Stimulated activated CD4-positive, alpha-beta T cell treated with anti-CD3 and anti-CD28 coated beads, TNF-alpha, amount 100 ng/mL, for 24 hours (primary cell): ENCODE results near the gene SPOCK3.
"Not testable (repeated sequence)": the region's sequence is repeated elsewhere in the genome, so short reads cannot be mapped to it uniquely, and the experiment has no call there.

ENCODE experiments used
- DNase-seq, 3 experiments: peaks; one replicate each; pipeline ENCODE4 v3.0.0-alpha.2; 2020; ENCODE audit warnings: low read depth in 3 of 3

Gene SPOCK3

GRCh38 chr4:166957451-166957850 is 276.8 kb downstream of the SPOCK3 start:
- DNase-seq = no peak

- no peak for DNase-seq
Measured at GRCh38 chr4:166956484-166956883, 277.8 kb downstream of the SPOCK3 start.

GRCh38 chr4:166941629-166942028 is 292.7 kb downstream of the SPOCK3 start:
- no peak for DNase-seq

GRCh38 chr4:166930464-166930863 is 303.8 kb downstream of the SPOCK3 start:
- DNase-seq = no peak

- DNase-seq = no peak
Measured at GRCh38 chr4:166924424-166924823, 309.9 kb downstream of the SPOCK3 start.

- DNase-seq = no peak
Measured at GRCh38 chr4:166913926-166914325, 320.4 kb downstream of the SPOCK3 start.

GRCh38 chr4:166903408-166903807 is 330.9 kb downstream of the SPOCK3 start:
- DNase-seq = no peak

- no peak for DNase-seq
Measured at GRCh38 chr4:166902941-166903340, 331.4 kb downstream of the SPOCK3 start.

- no peak for DNase-seq
Measured at GRCh38 chr4:166896254-166896653, 338.0 kb downstream of the SPOCK3 start.

- no peak for DNase-seq
Measured at GRCh38 chr4:166895771-166896170, 338.5 kb downstream of the SPOCK3 start.

- no peak for DNase-seq
Measured at GRCh38 chr4:166887457-166887856, 346.8 kb downstream of the SPOCK3 start.

- DNase-seq = no peak
Measured at GRCh38 chr4:166886718-166887117, 347.6 kb downstream of the SPOCK3 start.

GRCh38 chr4:166882221-166882620 is 352.1 kb downstream of the SPOCK3 start:
- no peak for DNase-seq

- no peak for DNase-seq
Measured at GRCh38 chr4:166875821-166876220, 358.5 kb downstream of the SPOCK3 start.

GRCh38 chr4:166862032-166862431 is 372.3 kb downstream of the SPOCK3 start:
- DNase-seq = no peak

GRCh38 chr4:166850398-166850797 is 383.9 kb downstream of the SPOCK3 start:
- not testable (repeated sequence) for DNase-seq

- no peak for DNase-seq
Measured at GRCh38 chr4:166846939-166847338, 387.4 kb downstream of the SPOCK3 start.

GRCh38 chr4:166842795-166843261 is 391.5 kb downstream of the SPOCK3 start:
- DNase-seq = no peak

- no peak for DNase-seq
Measured at GRCh38 chr4:166839615-166840251, 394.6 kb downstream of the SPOCK3 start.

- no peak for DNase-seq
Measured at GRCh38 chr4:166838975-166839614, 395.2 kb downstream of the SPOCK3 start.

- no peak for DNase-seq
Measured at GRCh38 chr4:166836865-166837264, 397.4 kb downstream of the SPOCK3 start.

- no peak for DNase-seq
Measured at GRCh38 chr4:166827629-166828028, 406.7 kb downstream of the SPOCK3 start.

GRCh38 chr4:166827167-166827566 is 407.1 kb downstream of the SPOCK3 start:
- DNase-seq = no peak

GRCh38 chr4:166823848-166824247 is 410.4 kb downstream of the SPOCK3 start:
- DNase-seq = no peak
